Measurements from ENCODE around the gene EIF5B.

Gene EIF5B

GRCh38 chr2:99404039-99404796 lies 67.0 kb downstream of the EIF5B start:
- peak overlapping the region in 7 of 21 experiments; percentile 8 to 59 (median 23) for H3K27ac ChIP-seq
- H3K4me3 ChIP-seq: no peak overlapping the region

DNA sequence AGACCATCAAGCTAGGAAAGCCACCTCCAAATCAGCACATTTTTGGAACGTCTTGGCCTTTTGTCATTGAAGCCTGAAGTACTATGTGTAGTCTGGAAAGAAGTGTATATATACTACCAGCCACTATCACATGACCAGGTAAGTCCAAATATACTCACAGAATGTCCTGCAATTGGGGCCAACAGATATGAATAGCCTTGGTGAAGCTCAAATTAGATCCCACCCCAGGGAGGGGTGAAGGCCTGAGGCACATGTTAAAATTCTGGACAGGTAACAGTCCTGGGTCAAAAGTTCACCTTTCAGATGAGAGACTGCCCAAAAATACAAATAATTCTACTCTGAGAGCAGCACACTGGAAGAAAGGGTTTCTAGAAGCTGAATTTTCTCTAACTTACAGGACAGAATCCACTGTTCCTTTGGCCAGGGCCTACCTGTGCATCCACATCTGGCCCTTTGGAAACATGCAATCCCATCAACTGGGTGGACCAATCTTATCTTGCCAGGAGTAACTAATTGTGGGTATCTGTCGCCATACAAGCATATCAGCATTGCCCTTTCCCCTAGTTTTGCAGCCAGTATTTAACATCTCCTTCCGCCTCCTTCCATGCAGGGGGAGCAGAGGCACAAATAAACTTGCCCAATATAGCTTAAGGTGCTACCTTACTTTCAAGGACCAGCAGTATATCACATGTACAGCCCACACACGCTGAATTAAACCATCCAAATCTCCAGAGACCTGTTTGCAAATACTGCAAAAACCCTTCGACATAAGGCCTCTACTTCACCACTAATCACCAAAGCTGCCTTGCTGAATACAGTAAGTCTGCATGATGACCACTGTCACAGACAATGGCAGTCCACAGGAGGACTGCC lies 67.8 kb downstream of the EIF5B start:
- peak overlapping the region in 4 of 21 experiments; percentile 13 to 23 (median 16) for H3K27ac ChIP-seq
- H3K4me3 ChIP-seq: no peak overlapping the region

DNA sequence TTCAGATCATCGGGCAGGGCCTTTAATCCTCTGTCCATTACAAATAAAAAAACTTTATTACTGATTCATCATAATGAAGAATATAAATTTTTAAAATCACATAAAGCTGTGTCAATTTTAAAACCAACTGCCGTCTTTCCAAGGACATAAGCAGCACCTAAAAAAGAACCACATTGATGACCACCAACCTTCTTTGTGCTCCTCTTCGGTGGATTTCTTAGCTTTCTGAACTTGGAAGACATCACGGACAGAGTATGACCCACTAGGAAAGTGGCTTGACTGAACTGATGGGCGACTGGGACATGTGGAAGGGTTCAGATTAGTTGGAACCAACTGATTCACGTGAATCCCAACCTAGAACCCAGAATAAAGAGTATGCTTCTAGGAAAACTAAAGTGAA lies 68.9 kb downstream of the EIF5B start:
- Histone ChIP-seq H3K4me3 (no peak overlapping the region), H3K27ac (no peak overlapping the region)

GRCh38 chr2:99410276-99410675 lies 73.1 kb downstream of the EIF5B start:
- H3K4me3 ChIP-seq: no peak overlapping the region
- no peak overlapping the region for H3K27ac ChIP-seq

DNA sequence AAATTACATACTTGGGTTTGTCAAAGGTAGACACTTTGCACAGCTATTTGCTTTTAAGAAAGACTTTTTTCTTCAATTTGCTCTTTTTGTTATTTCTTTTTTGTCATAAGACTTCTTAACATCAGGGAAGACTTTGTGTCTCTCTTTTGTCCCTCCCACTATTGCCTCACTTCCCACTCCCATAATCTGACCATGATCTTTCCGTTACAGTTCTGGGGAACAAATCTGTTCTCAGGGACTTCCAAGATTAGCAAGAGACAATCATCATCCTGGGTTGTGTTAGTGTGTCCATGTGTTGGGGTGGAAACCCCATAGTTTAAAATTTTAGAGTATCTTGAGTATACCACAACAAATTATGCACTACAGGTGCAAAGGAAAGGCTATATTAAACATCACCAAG lies 77.4 kb downstream of the EIF5B start:
- no peak overlapping the region for H3K4me3 ChIP-seq
- H3K27ac ChIP-seq: no peak overlapping the region

DNA sequence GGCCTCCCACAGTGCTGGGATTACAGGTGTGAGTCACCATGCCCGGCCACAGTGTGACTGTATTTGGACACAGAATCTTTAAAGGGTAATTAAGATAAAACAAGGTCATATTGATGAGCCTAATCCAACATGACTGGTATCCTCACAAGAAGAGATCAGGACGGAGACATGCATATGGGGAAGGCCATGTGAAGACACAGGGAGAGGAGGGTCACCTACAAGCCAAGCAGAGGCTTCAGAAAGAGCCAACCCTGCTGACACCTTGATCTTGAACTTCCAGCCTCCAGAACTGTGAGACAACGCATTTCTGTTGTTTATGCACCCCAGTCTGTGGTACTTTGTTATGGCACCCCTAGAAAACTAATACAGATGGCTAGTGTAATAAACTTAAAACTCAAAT lies 80.2 kb downstream of the EIF5B start:
- H3K4me3 ChIP-seq: no peak overlapping the region

GRCh38 chr2:99420031-99420430 lies 82.8 kb downstream of the EIF5B start:
- no peak overlapping the region for H3K27ac ChIP-seq

More for the DNA sequence above, 80.2 kb downstream of the EIF5B start:
- H3K27ac ChIP-seq: no peak overlapping the region

GRCh38 chr2:99420751-99421299 lies 83.6 kb downstream of the EIF5B start:
- H3K27ac ChIP-seq: no peak overlapping the region

More at GRCh38 chr2:99420031-99420430, 82.8 kb downstream of the EIF5B start:
- H3K4me3 ChIP-seq: no peak overlapping the region

DNA sequence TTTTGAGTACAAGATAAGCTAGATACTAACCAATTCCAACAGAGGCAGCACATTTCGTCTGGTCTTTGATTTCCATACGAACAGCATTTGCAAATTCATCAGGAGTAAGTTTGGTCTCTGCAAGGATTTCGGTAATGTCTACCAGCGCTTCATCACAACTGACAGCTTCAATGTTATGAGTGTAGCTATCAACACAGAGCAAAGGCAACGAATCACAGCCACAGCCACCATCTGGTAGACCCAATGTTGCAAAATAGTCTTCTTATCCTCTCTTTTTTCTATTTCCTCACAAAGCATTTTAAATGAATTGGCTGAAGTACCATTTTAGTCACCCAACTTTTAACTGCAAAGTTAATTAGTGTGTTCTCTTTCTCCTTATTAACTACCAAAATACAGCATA lies 84.3 kb downstream of the EIF5B start:
- Histone ChIP-seq H3K27ac (no peak overlapping the region), H3K4me3 (no peak overlapping the region)

More at GRCh38 chr2:99420751-99421299, 83.6 kb downstream of the EIF5B start:
- no peak overlapping the region for H3K4me3 ChIP-seq

- Histone ChIP-seq H3K4me3 (no peak overlapping the region), H3K27ac (no peak overlapping the region)
Observed at GRCh38 chr2:99422599-99422998, 85.4 kb downstream of the EIF5B start.

- Histone ChIP-seq H3K27ac (no peak overlapping the region), H3K4me3 (no peak overlapping the region)
Observed at GRCh38 chr2:99424371-99424770, 87.2 kb downstream of the EIF5B start.

DNA sequence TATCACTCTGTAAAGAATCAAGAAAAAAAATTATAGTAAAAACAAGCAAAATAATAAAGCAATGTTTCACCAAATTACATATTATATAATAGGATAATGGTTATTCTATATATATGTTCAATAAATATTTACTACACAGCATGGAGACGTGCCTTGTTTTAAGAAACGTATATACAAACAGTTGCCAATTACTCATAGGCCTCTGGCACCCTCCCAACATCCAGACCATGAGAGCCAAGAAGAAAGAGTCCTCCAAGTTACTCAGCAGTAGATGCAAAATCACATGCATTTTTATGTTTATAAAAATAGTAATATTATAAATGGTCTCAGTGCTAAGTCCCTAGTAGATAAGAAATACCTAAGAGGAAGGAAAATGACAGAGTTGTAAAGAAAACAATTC lies 87.8 kb downstream of the EIF5B start:
- Histone ChIP-seq H3K4me3 (no peak overlapping the region), H3K27ac (no peak overlapping the region)

- no peak overlapping the region for H3K27ac ChIP-seq
- H3K4me3 ChIP-seq: no peak overlapping the region
Observed at GRCh38 chr2:99430614-99431291, 93.6 kb downstream of the EIF5B start.

- Histone ChIP-seq H3K4me3 (no peak overlapping the region), H3K27ac (peak overlapping the region in 1 of 21 experiments; percentile 4)
Observed at GRCh38 chr2:99431587-99432275, 94.5 kb downstream of the EIF5B start.

DNA sequence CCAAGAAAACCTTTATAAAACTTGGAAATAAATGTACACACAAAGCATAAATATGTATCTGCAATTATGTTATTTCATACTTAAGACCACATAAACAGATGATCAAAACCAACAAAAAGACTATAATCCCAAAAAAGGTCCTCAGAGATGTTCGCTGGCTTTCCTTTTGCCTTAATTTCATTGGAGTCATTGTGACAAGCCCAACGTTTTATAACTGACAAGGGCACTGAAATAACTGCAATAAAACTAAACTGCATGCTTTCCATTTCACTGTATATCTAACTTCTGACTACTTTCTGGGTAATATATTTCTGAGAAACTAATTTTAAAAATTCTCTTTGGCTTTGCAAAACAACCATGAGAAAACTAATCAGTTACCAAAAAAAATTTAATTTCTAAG lies 96.2 kb downstream of the EIF5B start:
- no peak overlapping the region for H3K4me3 ChIP-seq
- no peak overlapping the region for H3K27ac ChIP-seq

DNA sequence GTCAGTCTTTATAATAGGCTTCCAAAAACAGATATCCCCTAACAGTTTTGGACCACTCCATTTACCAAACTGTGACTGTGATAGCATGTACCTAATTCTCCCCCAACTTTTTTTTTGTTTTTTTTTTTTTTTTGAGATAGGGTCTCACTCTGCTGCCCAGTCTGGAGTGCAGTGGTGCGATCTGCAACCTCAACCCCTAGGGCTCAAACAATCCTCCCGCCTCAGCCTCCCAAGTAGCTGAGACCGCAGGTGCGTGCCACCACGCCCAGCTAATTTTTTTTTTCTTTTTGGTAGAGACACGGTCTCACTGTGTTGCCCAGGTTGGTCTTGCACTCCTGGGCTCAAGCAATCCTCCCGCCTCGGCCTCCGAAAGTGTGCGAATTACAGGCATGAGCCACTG lies 99.7 kb downstream of the EIF5B start:
- Histone ChIP-seq H3K4me3 (no peak overlapping the region), H3K27ac (no peak overlapping the region)

DNA sequence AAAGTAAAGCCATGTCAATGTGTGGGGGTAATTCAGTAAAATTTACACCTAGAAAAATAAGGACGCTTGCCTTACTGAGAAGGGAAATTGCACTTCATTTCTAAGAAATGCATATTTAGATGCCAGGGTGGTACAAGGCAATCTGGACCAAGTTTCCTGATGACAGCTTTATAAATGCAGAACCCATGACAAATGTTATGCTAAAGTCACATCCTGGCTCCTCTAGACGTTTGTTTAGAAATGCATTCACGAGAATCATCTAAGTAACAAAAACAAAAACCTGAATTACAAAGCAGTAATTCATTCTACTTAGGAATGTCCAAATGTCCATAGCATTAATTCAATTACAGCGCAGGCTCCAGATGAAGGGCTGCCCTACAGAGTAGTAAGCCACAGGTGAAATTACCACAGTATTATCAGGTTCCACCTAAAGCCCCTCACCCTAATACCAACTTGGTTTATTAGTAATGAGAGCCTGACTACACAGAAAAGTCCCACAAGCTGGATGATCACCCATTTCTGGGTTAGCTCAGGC lies 102.8 kb downstream of the EIF5B start:
- H3K27ac ChIP-seq: no peak overlapping the region
- H3K4me3 ChIP-seq: no peak overlapping the region

DNA sequence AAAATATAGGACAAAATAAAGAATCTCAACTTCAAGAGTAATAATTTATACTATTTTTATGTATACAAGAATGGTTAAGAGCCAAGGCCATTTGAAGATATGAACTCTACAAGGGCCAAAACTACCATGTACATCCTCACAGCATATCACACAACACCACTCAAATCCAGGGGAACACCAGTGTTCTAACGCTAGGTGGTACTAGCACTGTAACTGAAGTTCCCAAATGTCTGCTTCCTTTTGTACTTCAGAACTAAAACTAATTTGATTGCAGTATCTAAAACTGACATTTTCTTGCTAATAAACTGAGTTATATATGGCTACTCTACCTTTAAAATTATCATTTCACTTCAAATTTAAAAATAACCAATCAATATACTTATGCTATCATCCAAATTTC lies 105.6 kb downstream of the EIF5B start:
- Histone ChIP-seq H3K4me3 (no peak overlapping the region), H3K27ac (no peak overlapping the region)

DNA sequence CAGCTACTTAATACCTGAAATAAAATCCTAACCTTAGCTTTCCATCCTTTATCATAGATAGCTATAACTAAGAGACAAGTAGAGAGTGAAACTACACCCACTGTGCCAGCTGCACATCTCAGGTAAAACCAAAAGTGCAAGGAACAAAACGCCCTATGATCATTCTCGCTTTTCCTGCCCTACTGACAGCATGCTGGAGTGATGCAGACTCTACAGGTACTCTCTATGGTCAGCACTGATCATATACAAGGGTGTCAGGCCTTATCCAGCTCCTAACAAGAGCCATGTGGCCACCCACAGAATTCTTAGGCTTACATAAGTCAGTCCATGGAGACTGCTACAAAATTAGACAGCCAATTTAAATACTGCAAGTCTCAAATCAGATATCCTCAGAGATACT lies 107.0 kb downstream of the EIF5B start:
- no peak overlapping the region for H3K4me3 ChIP-seq
- no peak overlapping the region for H3K27ac ChIP-seq
